ENCODE results near the gene ZNF562.
A peak's percentile ranks its signal among the peaks of the same experiment; 100 is the strongest.
"Not testable (repeated sequence)": the region's sequence is repeated elsewhere in the genome, so short reads cannot be mapped to it uniquely, and the experiment has no call there.

Gene ZNF562

GRCh38 chr19:9674663-9675357 lies at the start of gene ZNF562:
Gene ZNF562 (minus strand): TSS chr19:9675100. CDS start chr19:9660744, 14,356 bp downstream.
- DNase-seq = peak; percentile 81 to 98 (median 88)
- intact Hi-C loops (cut with DNase I) = loop anchor here (2.0 to 10.0 kb wide), 2 partner anchors 54 to 110 kb away; partner anchors contain the start of gene ZNF561

DNA sequence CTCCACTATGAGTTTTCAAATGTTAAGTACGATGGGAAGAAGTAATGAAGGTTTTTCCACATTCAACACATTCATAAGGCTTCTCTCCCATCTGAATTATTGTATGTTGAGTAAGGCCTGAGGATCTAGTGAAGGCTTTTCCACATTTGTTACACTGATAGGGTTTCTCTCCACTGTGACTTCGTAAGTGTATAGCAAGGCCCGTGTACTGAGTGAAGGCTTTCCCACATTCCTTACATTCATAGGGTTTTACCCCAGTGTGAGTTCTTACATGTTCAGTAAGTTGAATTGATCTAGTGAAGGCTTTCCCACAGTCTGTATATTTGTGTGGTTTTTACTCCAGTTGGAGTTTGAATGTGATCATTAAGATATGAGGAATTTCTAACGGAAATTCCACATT lies 49.3 kb upstream of the ZNF562 start:
- DNase-seq = no peak
- intact Hi-C loops (cut with DNase I) = no loop called here

GRCh38 chr19:9721861-9722260 lies 47.0 kb upstream of the ZNF562 start:
- no peak for DNase-seq
- intact Hi-C loops (cut with DNase I) = no loop called here

DNA sequence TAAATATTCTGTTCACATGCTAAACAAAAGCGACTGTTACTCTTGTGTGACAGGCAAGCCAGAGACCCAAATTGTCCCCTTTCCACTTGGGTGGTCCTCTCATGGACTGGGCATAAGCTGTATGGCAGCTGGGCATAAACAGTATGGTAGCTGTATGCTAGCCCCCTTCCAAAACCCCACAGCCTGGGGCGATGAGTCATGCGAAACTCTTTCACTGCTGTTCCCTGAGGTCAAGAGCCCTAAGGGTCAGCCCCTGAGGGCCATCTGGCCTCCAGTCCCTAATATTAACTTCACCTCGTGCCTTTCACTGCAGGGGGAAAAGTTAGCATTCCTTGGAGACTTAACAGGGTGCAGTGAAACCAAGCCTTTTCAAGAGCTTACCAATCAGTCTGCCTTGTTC lies 45.6 kb upstream of the ZNF562 start:
- intact Hi-C loops (cut with DNase I) = no loop called here

GRCh38 chr19:9711815-9712214 lies 36.9 kb upstream of the ZNF562 start:
- no peak for DNase-seq
- intact Hi-C loops (cut with DNase I) = no loop called here

More for the DNA sequence above, 45.6 kb upstream of the ZNF562 start:
- DNase-seq = no peak

- no peak for DNase-seq
- intact Hi-C loops (cut with DNase I) = no loop called here
Measured at GRCh38 chr19:9709305-9709704, 34.4 kb upstream of the ZNF562 start.

DNA sequence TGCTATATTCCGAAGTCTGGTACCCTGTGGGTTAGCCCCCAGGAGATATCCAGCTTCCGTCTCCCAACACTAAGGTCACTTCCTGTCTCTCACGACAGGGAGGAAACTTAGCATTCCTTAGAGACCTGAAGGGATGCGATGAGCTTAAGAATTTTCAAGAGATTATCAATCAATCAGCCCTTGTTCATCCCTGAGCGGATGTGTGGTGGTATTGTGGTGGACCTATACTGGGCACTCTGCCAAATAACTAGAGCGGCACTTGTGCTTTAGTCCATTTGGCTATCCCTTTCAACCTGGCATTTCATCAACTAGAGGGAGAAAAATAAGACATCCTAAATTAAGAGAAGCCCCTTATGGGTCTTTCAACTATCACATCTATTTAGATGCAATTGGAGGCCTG lies 30.9 kb upstream of the ZNF562 start:
- no peak for DNase-seq
- intact Hi-C loops (cut with DNase I) = no loop called here

DNA sequence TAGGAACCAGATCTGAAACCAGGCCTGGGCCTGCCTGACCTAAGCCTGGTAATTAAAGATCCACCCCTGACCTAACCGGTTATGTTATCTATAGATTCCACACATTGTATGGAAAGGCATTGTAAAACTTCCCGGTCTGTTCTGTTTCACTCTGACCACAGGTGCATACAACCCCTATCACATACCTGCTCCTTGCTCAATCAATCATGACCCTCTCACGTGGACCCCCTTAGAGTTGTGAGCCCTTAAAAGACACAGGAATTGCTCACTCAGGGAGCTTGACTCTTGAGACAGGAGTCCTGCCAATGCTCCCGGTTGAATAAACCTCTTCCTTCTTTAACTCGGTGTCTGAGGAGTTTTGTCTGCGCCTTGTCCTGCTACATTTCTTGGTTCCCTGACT lies 27.3 kb upstream of the ZNF562 start:
- no peak for DNase-seq
- intact Hi-C loops (cut with DNase I) = no loop called here

DNA sequence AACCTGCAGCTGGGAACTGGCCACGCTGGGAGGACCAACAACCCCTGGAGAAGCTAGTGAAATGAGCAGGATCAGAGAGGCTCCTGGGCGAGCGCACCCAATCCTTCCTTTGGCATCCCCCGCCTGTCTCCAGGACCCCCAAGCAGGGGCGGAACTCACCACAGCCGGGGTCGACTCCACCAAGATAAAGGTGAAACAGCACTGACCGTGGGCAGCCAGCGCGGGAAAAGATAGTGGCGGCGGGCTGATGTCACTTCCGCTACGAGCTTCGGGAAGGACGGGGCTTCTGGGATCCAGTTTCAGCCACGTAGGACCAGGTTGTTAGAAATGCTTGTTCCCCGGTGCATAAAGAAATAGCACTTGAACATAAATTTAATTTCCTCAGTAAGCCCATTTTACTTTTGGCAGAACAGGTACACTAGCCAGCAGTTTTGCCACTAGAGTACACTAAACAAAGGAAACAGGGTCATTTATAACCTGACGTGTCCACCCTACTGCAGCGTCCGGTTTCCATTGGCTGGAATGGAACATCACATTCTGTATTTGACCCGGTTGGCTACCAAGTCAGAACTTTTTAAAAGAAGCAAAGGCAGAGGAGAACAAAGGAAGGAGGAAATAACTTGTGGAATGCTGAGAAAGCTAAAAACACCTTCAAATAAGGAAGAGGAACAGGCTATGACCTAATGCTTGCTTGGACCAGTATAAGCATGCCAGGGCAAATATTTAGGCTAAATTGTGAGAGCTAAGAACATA lies 25.5 kb upstream of the ZNF562 start:
- intact Hi-C loops (cut with DNase I) = no loop called here
- no peak for DNase-seq

- intact Hi-C loops (cut with DNase I) = not testable (repeated sequence)
Measured at GRCh38 chr19:9690301-9690700, 15.4 kb upstream of the ZNF562 start.

GRCh38 chr19:9679996-9680395 lies 5.1 kb upstream of the ZNF562 start:
- not testable (repeated sequence) for DNase-seq
- intact Hi-C loops (cut with DNase I) = loop anchor here (10.0 kb wide), 1 partner anchor 105 kb away; no protein-coding TSS in a partner anchor

More at GRCh38 chr19:9690301-9690700, 15.4 kb upstream of the ZNF562 start:
- not testable (repeated sequence) for DNase-seq

GRCh38 chr19:9675358-9675901 lies 530 bp upstream of the ZNF562 start:
- not testable (repeated sequence) for DNase-seq
- intact Hi-C loops (cut with DNase I) = loop anchor here (2.0 to 10.0 kb wide), 2 partner anchors 55 to 109 kb away; partner anchors contain the start of gene ZNF561

DNA sequence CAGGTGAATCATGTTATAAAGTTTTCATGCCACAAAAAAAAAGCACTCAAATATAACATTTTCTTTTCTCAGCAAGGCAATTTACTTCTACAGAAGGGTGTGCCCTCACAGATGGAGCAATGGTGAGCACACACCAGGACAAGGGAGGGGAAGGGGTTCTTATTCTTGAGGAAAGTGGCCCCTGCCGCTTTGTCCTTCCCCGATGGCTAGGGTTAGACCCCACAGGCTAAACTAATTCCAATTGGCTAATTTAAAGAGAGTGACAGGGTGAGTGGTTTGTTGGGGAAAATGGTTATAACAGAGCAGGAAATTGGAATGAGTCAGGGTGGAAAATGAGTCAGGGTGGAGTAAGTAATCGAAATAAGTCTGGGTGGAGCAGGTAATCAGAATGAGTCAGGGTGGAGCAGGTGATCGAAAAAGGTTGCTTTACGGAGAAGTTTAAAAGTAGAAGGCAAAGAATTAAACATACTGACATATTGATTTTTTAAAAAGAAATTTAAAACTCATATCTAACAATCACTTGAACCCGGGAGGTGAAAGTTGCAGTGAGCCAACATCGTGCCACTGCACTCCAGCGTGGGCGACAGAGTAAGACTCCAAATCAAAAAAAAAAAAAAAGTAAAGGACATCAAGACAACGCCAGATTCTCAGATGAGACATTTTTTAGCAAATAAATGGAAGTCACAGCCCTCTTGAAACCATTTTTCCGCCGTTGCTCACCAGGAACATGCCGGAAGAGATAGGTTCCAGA lies 813 bp downstream of the ZNF562 start:
- intact Hi-C loops (cut with DNase I) = loop anchor here (2.0 to 10.0 kb wide), 2 partner anchors 53 to 111 kb away; partner anchors contain the start of gene ZNF561
- peak in 1 of 10 donors; percentile 76 for DNase-seq

DNA sequence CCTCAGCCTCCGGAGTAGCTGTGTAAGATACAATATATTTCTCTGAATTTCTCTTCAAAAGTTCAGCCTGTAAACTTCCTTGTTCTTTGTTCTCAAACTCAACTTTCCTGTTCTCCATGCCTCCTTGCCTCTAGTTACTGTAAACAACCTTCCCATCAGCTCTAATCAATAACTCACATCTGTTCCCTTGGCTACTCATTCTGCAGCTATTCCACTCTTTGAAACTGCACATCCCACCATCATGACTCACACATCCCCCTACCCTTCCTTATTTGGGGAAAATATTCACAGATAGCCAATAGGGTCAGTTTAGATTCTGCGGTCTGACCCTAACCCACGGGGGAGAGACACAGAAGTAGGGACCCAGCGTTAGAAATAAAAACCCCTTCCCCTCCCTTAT lies 2.0 kb downstream of the ZNF562 start:
- DNase-seq = no peak
- intact Hi-C loops (cut with DNase I) = loop anchor here (10.0 kb wide), 1 partner anchor 112 kb away; no protein-coding TSS in a partner anchor

GRCh38 chr19:9671655-9672054 lies 3.2 kb downstream of the ZNF562 start:
- intact Hi-C loops (cut with DNase I) = loop anchor here (10.0 kb wide), 1 partner anchor 113 kb away; no protein-coding TSS in a partner anchor
- DNase-seq = no peak

DNA sequence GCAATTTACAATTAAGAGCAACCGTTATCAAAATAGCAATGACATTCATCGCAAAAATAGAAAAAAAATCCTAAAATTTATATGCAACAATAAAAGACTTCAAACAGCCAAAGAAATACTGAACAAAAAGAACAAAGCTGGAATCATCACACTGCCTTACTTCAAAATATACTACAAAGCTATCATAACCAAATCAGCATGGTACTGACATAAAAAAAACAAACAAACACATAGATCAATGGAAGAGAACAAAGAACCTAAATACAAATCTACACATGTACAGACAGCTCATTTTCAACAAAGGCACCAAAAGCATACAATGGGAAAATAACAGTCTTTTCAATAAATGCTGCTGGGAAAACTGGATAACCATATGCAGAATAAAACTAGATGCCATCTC lies 6.4 kb downstream of the ZNF562 start:
- DNase-seq = no peak
- intact Hi-C loops (cut with DNase I) = no loop called here

GRCh38 chr19:9667898-9668297 lies 7.0 kb downstream of the ZNF562 start:
- intact Hi-C loops (cut with DNase I) = no loop called here

GRCh38 chr19:9658769-9659168 lies 16.1 kb downstream of the ZNF562 start:
- intact Hi-C loops (cut with DNase I) = no loop called here
- DNase-seq = no peak

More at GRCh38 chr19:9667898-9668297, 7.0 kb downstream of the ZNF562 start:
- DNase-seq = no peak

- intact Hi-C loops (cut with DNase I); DNase-seq: not testable (repeated sequence)
Measured at GRCh38 chr19:9653066-9653555, 21.8 kb downstream of the ZNF562 start.

DNA sequence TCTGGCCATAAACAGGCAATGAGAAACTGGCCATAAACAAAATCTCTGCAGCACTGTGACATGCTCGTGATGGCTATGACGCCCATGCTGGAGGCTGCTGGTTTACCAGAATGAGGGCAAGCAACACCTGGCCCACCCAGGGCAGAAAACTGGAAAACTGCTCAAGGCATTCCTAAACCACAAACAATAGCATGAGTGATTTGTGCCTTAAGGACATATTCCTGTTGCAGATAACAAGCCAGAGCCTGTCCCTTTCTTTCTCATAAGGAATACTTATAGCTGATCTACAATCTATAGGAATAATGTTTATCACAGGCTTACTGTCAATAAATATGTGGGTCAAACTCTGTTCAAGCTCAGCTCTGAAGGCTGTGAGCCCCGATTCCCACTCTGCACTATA lies 23.4 kb downstream of the ZNF562 start:
- intact Hi-C loops (cut with DNase I); DNase-seq: not testable (repeated sequence)

All from posterior cingulate gyrus (tissue), 11 donors.